Lower lobe of right lung (tissue), 2 donors: ENCODE data around the gene TUNAR. TPM values are rescaled to one million over a fixed set of nuclear protein-coding genes. Genes with fewer than 3 reads are reported as not detected.

Experiments
- ATAC-seq, 2 donors: fragments of 200-7000 bp; cut with Tn5 transposase; one replicate each; pipeline ENCODE4 v1.9.1; 2020 to 2022; ENCODE audit warnings: mild to moderate bottlenecking in 2 of 2, moderate library complexity in 2 of 2
- DNase-seq: peaks from one replicate; pipeline ENCODE4 v3.0.0-alpha.2; 2020
- H3K27ac ChIP-seq: fragments of 200-600 bp; one replicate; pipeline ENCODE4 v1.8.0; 2022
- H3K27me3 ChIP-seq: fragments of 200-600 bp; one replicate; pipeline ENCODE4 v1.8.0; 2022; ENCODE audit warnings: low read depth
- H3K36me3 ChIP-seq: fragments of 200-600 bp; one replicate; pipeline ENCODE4 v1.8.0; 2022; ENCODE audit warnings: mild to moderate bottlenecking
- H3K4me1 ChIP-seq: fragments of 200-600 bp; one replicate; pipeline ENCODE4 v1.8.0; 2022
- H3K4me3 ChIP-seq: fragments of 200-600 bp; one replicate; pipeline ENCODE4 v1.8.0; 2022; ENCODE audit warnings: mild to moderate bottlenecking
- H3K9me3 ChIP-seq: fragments of 200-600 bp; one replicate; pipeline ENCODE4 v1.8.0; 2022
- CTCF ChIP-seq: fragments of 200-600 bp; IDR thresholded peaks from one replicate; pipeline ENCODE4 v1.8.0; 2022; ENCODE audit warnings: antibody characterized with exemption, mild to moderate bottlenecking
- intact Hi-C: fragments of 100-400 bp; cut with DNase I; formaldehyde crosslinking; loops from one replicate; pipeline ENCODE4 v1.11.0; 2022
- total RNA-seq: library from RNA; stranded (reverse); fragmentation: NEBNext Ultra II Directional; extraction: Animal tissue kit (Norgen Biotek cat#: 25700); gene quantifications from one replicate; pipeline ENCODE4 v1.2.1, GENCODE V29; 2021
- donor health status: DM: no; HTN: yes; CAD: no; lungs with severe emphysema.

The TUNAR gene
- total RNA-seq, 1 donor from 2014 or later = not detected

GRCh38 chr14:95889236-95889979 is 12.8 kb downstream of the TUNAR start:
- intact Hi-C loops = no loop called here

GRCh38 chr14:95891742-95892141 is 15.1 kb downstream of the TUNAR start:
- no peaks in the 10 kb centered on the region for H3K4me1 ChIP-seq
- no peak overlapping the region for H3K27ac ChIP-seq
- no peak overlapping the region for H3K4me3 ChIP-seq
- H3K36me3 ChIP-seq = no peaks in the 10 kb centered on the region
- H3K9me3 ChIP-seq = no peaks in the 10 kb centered on the region
- ATAC-seq = no peak
- no peak for DNase-seq
- intact Hi-C loops = no loop called here
- no peak for TF ChIP-seq CTCF
- peaks cover 4% of the 10 kb centered on the region for H3K27me3 ChIP-seq

More at GRCh38 chr14:95889236-95889979, 12.8 kb downstream of the TUNAR start:
- DNase-seq (no peak), ATAC-seq (no peak)
- Histone ChIP-seq H3K9me3 (no peaks in the 10 kb centered on the region), H3K27me3 (peaks cover 4% of the 10 kb centered on the region), H3K36me3 (no peaks in the 10 kb centered on the region), H3K4me3 (no peak overlapping the region), H3K27ac (no peak overlapping the region), H3K4me1 (no peaks in the 10 kb centered on the region)
- no peak for TF ChIP-seq CTCF

- no peaks in the 10 kb centered on the region for H3K4me1 ChIP-seq
- no peaks in the 10 kb centered on the region for H3K9me3 ChIP-seq
- DNase-seq (no peak), ATAC-seq (no peak)
- no peak overlapping the region for H3K27ac ChIP-seq
- H3K27me3 ChIP-seq = peaks cover 4% of the 10 kb centered on the region
- H3K4me3 ChIP-seq = no peak overlapping the region
- intact Hi-C loops = no loop called here
- H3K36me3 ChIP-seq = no peaks in the 10 kb centered on the region
- TF ChIP-seq CTCF = no peak
Measured at GRCh38 chr14:95892142-95892541, 15.5 kb downstream of the TUNAR start.

GRCh38 chr14:95895720-95896119 is 19.1 kb downstream of the TUNAR start:
- no peaks in the 10 kb centered on the region for H3K36me3 ChIP-seq
- ATAC-seq (no peak), DNase-seq (no peak)
- peak; percentile 8 for TF ChIP-seq CTCF
- H3K27ac ChIP-seq = no peak overlapping the region
- H3K9me3 ChIP-seq = no peaks in the 10 kb centered on the region
- H3K27me3 ChIP-seq = peaks cover 4% of the 10 kb centered on the region
- H3K4me3 ChIP-seq = no peak overlapping the region
- intact Hi-C loops = no loop called here
- no peaks in the 10 kb centered on the region for H3K4me1 ChIP-seq

GRCh38 chr14:95896498-95897135 is 20.0 kb downstream of the TUNAR start:
- H3K27me3 ChIP-seq = peaks cover 4% of the 10 kb centered on the region

More at GRCh38 chr14:95896498-95897135, 20.0 kb downstream of the TUNAR start:
- no peak for TF ChIP-seq CTCF
- no peak for DNase-seq
- Histone ChIP-seq H3K9me3 (no peaks in the 10 kb centered on the region), H3K27ac (no peak overlapping the region), H3K36me3 (no peaks in the 10 kb centered on the region), H3K4me3 (no peak overlapping the region), H3K4me1 (no peaks in the 10 kb centered on the region)
- ATAC-seq = no peak
- intact Hi-C loops = no loop called here
